Spleen (tissue), 11 donors: Measurements from ENCODE around the gene CIITA. TPM values are rescaled to one million over a fixed set of nuclear protein-coding genes. Genes with fewer than 3 reads are reported as not detected.
A peak's percentile ranks its signal among the peaks of the same experiment; 100 is the strongest.

Experiments
- DNase-seq: peaks from one replicate; pipeline ENCODE4 v3.0.0-alpha.2; 2020
- H3K27ac ChIP-seq, 8 donors: fragments of 200-600 bp; sonication (generic) in 7 of 8; 1 replicate in 4 of 8; 2 replicates in 4 of 8; pipeline versions ENCODE4 v1.5.0 to v1.8.0; 2016 to 2021; ENCODE audit warnings: inconsistent platforms in 4 of 8, mild to moderate bottlenecking in 4 of 8, moderate library complexity in 1 of 8
- H3K27me3 ChIP-seq, 7 donors: fragments of 200-600 bp; sonication (generic) in 6 of 7; replicated peaks in 1 of 7; 1 replicate in 4 of 7; 2 replicates in 3 of 7; pipeline versions ENCODE4 v1.5.0 to v1.8.0; 2016 to 2021; ENCODE audit warnings: inconsistent platforms in 3 of 7, mild to moderate bottlenecking in 1 of 7
- H3K36me3 ChIP-seq, 6 donors: fragments of 200-600 bp; sonication (generic) in 5 of 6; 1 replicate in 4 of 6; 2 replicates in 2 of 6; pipeline versions ENCODE4 v1.5.0 to v1.8.0; 2016 to 2021; ENCODE audit warnings: inconsistent platforms in 2 of 6
- H3K4me1 ChIP-seq, 6 donors: fragments of 200-600 bp; sonication (generic) in 5 of 6; 1 replicate in 3 of 6; 2 replicates in 3 of 6; pipeline versions ENCODE4 v1.5.0 to v1.8.0; 2016 to 2021; ENCODE audit warnings: inconsistent platforms in 3 of 6
- H3K4me3 ChIP-seq, 8 donors: fragments of 200-600 bp; sonication (generic) in 7 of 8; 1 replicate in 4 of 8; 2 replicates in 4 of 8; pipeline versions ENCODE4 v1.5.0 to v1.8.0; 2016 to 2021; ENCODE audit warnings: inconsistent platforms in 4 of 8, mild to moderate bottlenecking in 4 of 8, moderate library complexity in 2 of 8
- H3K9me3 ChIP-seq, 8 donors: fragments of 200-600 bp; sonication (generic) in 7 of 8; 1 replicate in 4 of 8; 2 replicates in 4 of 8; pipeline versions ENCODE4 v1.5.0 to v1.8.0; 2016 to 2021; ENCODE audit warnings: inconsistent platforms in 4 of 8
- CTCF ChIP-seq, 11 experiments: fragments of 200-600 bp in 7 of 11; fragments of 450-650 bp in 4 of 11; sonication (generic) in 4 of 11; IDR thresholded peaks in 8 of 11; conservative IDR thresholded peaks in 3 of 11; 1 replicate in 7 of 11; 2 replicates in 4 of 11; pipeline versions ENCODE4 v1.4.0 to v1.8.0; 2016 to 2021; ENCODE audit warnings: antibody characterized with exemption in 11 of 11, inconsistent platforms in 4 of 11, mild to moderate bottlenecking in 1 of 11
- POLR2A ChIP-seq, 3 donors: fragments of 450-650 bp; IDR thresholded peaks; one replicate each; pipeline ENCODE4 v1.5.1; 2017; ENCODE audit warnings: antibody characterized with exemption in 3 of 3, mild to moderate bottlenecking in 1 of 3
- POLR2AphosphoS5 ChIP-seq, 3 donors: sonication (generic); formaldehyde crosslinking; IDR thresholded peaks; one replicate each; pipeline ENCODE4 v1.5.1; 2017; ENCODE audit warnings: antibody characterized with exemption in 3 of 3
- WGBS, 5 donors: extraction: QIAGEN DNeasy Blood & Tissue Kit in 3 of 5; methylation state at CpG; one replicate each; pipeline versions ENCODE4 v1.1.5 to v1.1.7; 2013 to 2018; 5-methylcytosine and 5-hydroxymethylcytosine counted together
- intact Hi-C: fragments of 100-400 bp; cut with DNase I; formaldehyde crosslinking; loops from one replicate; pipeline ENCODE4 v1.15.0; 2023; ENCODE audit warnings: low total_unique reads
- polyA plus RNA-seq, 3 donors: library from polyadenylated mRNA; stranded (reverse); fragments of 200-250 nt; gene quantifications; one replicate each; pipeline ENCODE4 v1.2.1, GENCODE V29; 2013
- total RNA-seq, 7 donors: library from RNA; depleted of rRNA in 3 of 7; stranded (reverse); fragments of >200 nt in 3 of 7; fragmentation: NEBNext Ultra II Directional in 4 of 7; extraction: Animal tissue kit (Norgen Biotek cat#: 25700) in 4 of 7; gene quantifications; one replicate each; pipeline versions ENCODE4 v1.1.0 to v1.2.1, GENCODE V29; 2016 to 2021
- donor health status: healthy with polysubstance abuse.
- donor health status: DM: no; HTN: no; CAD: no; lungs with moderate emphysema.
- donor health status: DM: no; HTN: no; CAD: no.
- donor health status: Bipolar disorder and iron deficiency.
- donor health status: healthy.
- donor health status: DM: no; HTN: no; CAD: no.
- donor health status: DM: yes; HTN: yes; CAD: no.

The CIITA gene
- total and polyA plus RNA-seq, 10 donors: 67.0 to 179 (median 125) TPM

GRCh38 chr16:10892782-10893318, 15.8 kb downstream of the CIITA start:
- Histone ChIP-seq H3K9me3 (no peaks in the 10 kb centered on the region), H3K27me3 (no peaks in the 10 kb centered on the region), H3K36me3 (peaks cover 0 to 48% (median 13%) of the 10 kb centered on the region in 6 donors), H3K27ac (peak overlapping the region in 6 of 8 donors; percentile 8 to 82 (median 68)), H3K4me1 (peaks cover 23 to 100% (median 92%) of the 10 kb centered on the region in 6 donors), H3K4me3 (no peak overlapping the region)
- intact Hi-C loops: no loop called here
- no peak for TF ChIP-seq CTCF (IDR thresholded peaks at IDR 0.05 in 8 of 11, conservative IDR thresholded peaks at IDR 0.05 in 3 of 11)
- TF ChIP-seq POLR2A (IDR thresholded peaks at IDR 0.05): no peak
- TF ChIP-seq POLR2AphosphoS5 (IDR thresholded peaks at IDR 0.05): no peak
- WGBS, 5 donors: 86 to 93% (median 89%) methylated on average over 5 of the region's 5 CpGs
- DNase-seq: peak; percentile 20

- H3K27ac ChIP-seq: peak overlapping the region in 5 of 8 donors; percentile 46 to 73 (median 58)
- DNase-seq: peak; percentile 78
- H3K4me3 ChIP-seq: no peak overlapping the region
- 51 to 73% (median 65%) methylated on average over 17 of the region's 17 CpGs for WGBS, 5 donors
- no peaks in the 10 kb centered on the region for H3K9me3 ChIP-seq
- peaks cover 6 to 89% (median 68%) of the 10 kb centered on the region in 6 donors for H3K4me1 ChIP-seq
- H3K36me3 ChIP-seq: peaks cover 0 to 69% (median 32%) of the 10 kb centered on the region in 6 donors
- intact Hi-C loops: no loop called here
- no peaks in the 10 kb centered on the region for H3K27me3 ChIP-seq
- TF ChIP-seq POLR2A (IDR thresholded peaks at IDR 0.05) (no peak), POLR2AphosphoS5 (IDR thresholded peaks at IDR 0.05) (no peak)
These were observed 18.3 kb downstream of the CIITA start for GRCh38 chr16:10895053-10895946.

- H3K4me3 ChIP-seq: no peak overlapping the region
- intact Hi-C loops: no loop called here
- DNase-seq: no peak
- TF ChIP-seq CTCF (IDR thresholded peaks at IDR 0.05 in 8 of 11, conservative IDR thresholded peaks at IDR 0.05 in 3 of 11) (no peak), POLR2AphosphoS5 (IDR thresholded peaks at IDR 0.05) (no peak), POLR2A (IDR thresholded peaks at IDR 0.05) (no peak)
- H3K9me3 ChIP-seq: no peaks in the 10 kb centered on the region
- H3K27me3 ChIP-seq: no peaks in the 10 kb centered on the region
- peaks cover 0 to 77% (median 38%) of the 10 kb centered on the region in 6 donors for H3K36me3 ChIP-seq
- H3K4me1 ChIP-seq: peaks cover 6 to 80% (median 60%) of the 10 kb centered on the region in 6 donors
- WGBS, 5 donors: 31 to 46% (median 33%) methylated on average over 3 of the region's 3 CpGs
- peak overlapping the region in 7 of 8 donors; percentile 20 to 73 (median 53) for H3K27ac ChIP-seq
These were observed 19.2 kb downstream of the CIITA start for GRCh38 chr16:10896165-10896564.

GRCh38 chr16:10896723-10897122, 19.7 kb downstream of the CIITA start:
- Histone ChIP-seq H3K27me3 (no peaks in the 10 kb centered on the region), H3K36me3 (peaks cover 0 to 83% (median 43%) of the 10 kb centered on the region in 6 donors), H3K4me3 (peak overlapping the region in 1 of 8 donors; percentile 25), H3K4me1 (peaks cover 5 to 74% (median 54%) of the 10 kb centered on the region in 6 donors), H3K9me3 (no peaks in the 10 kb centered on the region), H3K27ac (peak overlapping the region in 7 of 8 donors; percentile 20 to 73 (median 58))
- intact Hi-C loops: no loop called here
- no peak for DNase-seq
- TF ChIP-seq CTCF (IDR thresholded peaks at IDR 0.05 in 8 of 11, conservative IDR thresholded peaks at IDR 0.05 in 3 of 11) (no peak), POLR2AphosphoS5 (IDR thresholded peaks at IDR 0.05) (no peak), POLR2A (IDR thresholded peaks at IDR 0.05) (no peak)
- 67 to 96% (median 88%) methylated on average over 2 of the region's 2 CpGs for WGBS, 5 donors
